Trophoblast cell (in vitro differentiated cells and primary cell): ENCODE results near the gene UCK1.

ENCODE experiments used
- DNase-seq, 2 donors: peaks; one replicate each; pipeline ENCODE4 v3.0.0-alpha.2; 2016
- H2AFZ ChIP-seq: 2 replicates; pipeline ENCODE4 v1.6.1; 2013; ENCODE audit warnings: low read length, moderate library complexity, mild to moderate bottlenecking; ENCODE audit not compliant: insufficient read depth, poor library complexity
- H2AK5ac ChIP-seq: 2 replicates; pipeline ENCODE4 v1.6.1; 2013; ENCODE audit warnings: mild to moderate bottlenecking, low read length
- H2BK120ac ChIP-seq: 2 replicates; pipeline ENCODE4 v1.6.1; 2013; ENCODE audit warnings: low read length, mild to moderate bottlenecking, moderate library complexity; ENCODE audit not compliant: insufficient read depth, poor library complexity
- H2BK12ac ChIP-seq: 2 replicates; pipeline ENCODE4 v1.6.1; 2013; ENCODE audit warnings: mild to moderate bottlenecking, low read length, moderate library complexity
- H2BK5ac ChIP-seq: 2 replicates; pipeline ENCODE4 v1.6.1; 2013; ENCODE audit warnings: low read length, low read depth, moderate library complexity, mild to moderate bottlenecking; ENCODE audit not compliant: poor library complexity
- H3K14ac ChIP-seq: 2 replicates; pipeline ENCODE4 v1.6.1; 2013; ENCODE audit warnings: mild to moderate bottlenecking, low read length
- H3K18ac ChIP-seq: 2 replicates; pipeline ENCODE4 v1.6.1; 2013; ENCODE audit warnings: mild to moderate bottlenecking, low read length
- H3K23ac ChIP-seq: 2 replicates; pipeline ENCODE4 v1.6.1; 2013; ENCODE audit warnings: low read length
- H3K27ac ChIP-seq: 2 replicates; pipeline ENCODE4 v1.5.1; 2013; ENCODE audit warnings: low read depth, mild to moderate bottlenecking, inconsistent platforms, low read length, moderate library complexity
- H3K27me3 ChIP-seq: 2 replicates; pipeline ENCODE4 v1.6.1; 2013; ENCODE audit warnings: inconsistent platforms, mild to moderate bottlenecking, low read length, moderate library complexity; ENCODE audit not compliant: insufficient read depth
- H3K36me3 ChIP-seq, 2 experiments: 1 replicate in 1 of 2; 2 replicates in 1 of 2; pipeline ENCODE4 v1.6.1; 2013; ENCODE audit warnings: low read length in 2 of 2, mild to moderate bottlenecking in 2 of 2, moderate library complexity in 1 of 2; ENCODE audit not compliant: insufficient read depth in 2 of 2, control insufficient read depth in 1 of 2
- H3K4ac ChIP-seq: 2 replicates; pipeline ENCODE4 v1.6.1; 2013; ENCODE audit warnings: low read depth, mild to moderate bottlenecking, low read length, moderate library complexity
- H3K4me1 ChIP-seq, 2 experiments: 1 replicate in 1 of 2; 2 replicates in 1 of 2; pipeline ENCODE4 v1.6.1; 2013; ENCODE audit warnings: low read length in 2 of 2, mild to moderate bottlenecking in 2 of 2, moderate library complexity in 1 of 2; ENCODE audit not compliant: insufficient read depth in 2 of 2, control insufficient read depth in 1 of 2
- H3K4me2 ChIP-seq: 2 replicates; pipeline ENCODE4 v1.6.1; 2013; ENCODE audit warnings: inconsistent platforms, mild to moderate bottlenecking, low read length, moderate library complexity
- H3K4me3 ChIP-seq: 2 replicates; pipeline ENCODE4 v1.5.1; 2013; ENCODE audit warnings: mild to moderate bottlenecking, low read depth, low read length, inconsistent platforms
- H3K79me1 ChIP-seq: one replicate; pipeline ENCODE4 v1.6.1; 2013; ENCODE audit warnings: low read length
- H3K79me2 ChIP-seq: 2 replicates; pipeline ENCODE4 v1.6.1; 2013; ENCODE audit warnings: low read length, mild to moderate bottlenecking; ENCODE audit not compliant: control insufficient read depth, insufficient read depth, poor library complexity
- H3K9ac ChIP-seq: 2 replicates; pipeline ENCODE4 v1.6.1; 2013; ENCODE audit warnings: mild to moderate bottlenecking, low read length
- H3K9me3 ChIP-seq: 2 replicates; pipeline ENCODE4 v1.6.1; 2013; ENCODE audit warnings: low read depth, mild to moderate bottlenecking, control low read depth, inconsistent platforms, low read length; ENCODE audit not compliant: insufficient read depth
- H4K12ac ChIP-seq: 2 replicates; pipeline ENCODE4 v1.6.1; 2013; ENCODE audit warnings: low read depth, mild to moderate bottlenecking, low read length, moderate library complexity
- H4K8ac ChIP-seq: 2 replicates; pipeline ENCODE4 v1.6.1; 2013; ENCODE audit warnings: low read depth, mild to moderate bottlenecking, low read length, moderate library complexity
- H4K91ac ChIP-seq: one replicate; pipeline ENCODE4 v1.6.1; 2013; ENCODE audit warnings: low read depth, mild to moderate bottlenecking, low read length, moderate library complexity
- WGBS: extraction: QIAGEN DNeasy Blood & Tissue Kit; methylation state at CpG from one replicate; pipeline ENCODE4 v1.1.7; 2013; ENCODE audit warnings: missing lambda C conversion rate; ENCODE audit not compliant: insufficient read length, insufficient coverage; ENCODE audit errors: extremely low coverage; 5-methylcytosine and 5-hydroxymethylcytosine counted together

The UCK1 gene

DNA sequence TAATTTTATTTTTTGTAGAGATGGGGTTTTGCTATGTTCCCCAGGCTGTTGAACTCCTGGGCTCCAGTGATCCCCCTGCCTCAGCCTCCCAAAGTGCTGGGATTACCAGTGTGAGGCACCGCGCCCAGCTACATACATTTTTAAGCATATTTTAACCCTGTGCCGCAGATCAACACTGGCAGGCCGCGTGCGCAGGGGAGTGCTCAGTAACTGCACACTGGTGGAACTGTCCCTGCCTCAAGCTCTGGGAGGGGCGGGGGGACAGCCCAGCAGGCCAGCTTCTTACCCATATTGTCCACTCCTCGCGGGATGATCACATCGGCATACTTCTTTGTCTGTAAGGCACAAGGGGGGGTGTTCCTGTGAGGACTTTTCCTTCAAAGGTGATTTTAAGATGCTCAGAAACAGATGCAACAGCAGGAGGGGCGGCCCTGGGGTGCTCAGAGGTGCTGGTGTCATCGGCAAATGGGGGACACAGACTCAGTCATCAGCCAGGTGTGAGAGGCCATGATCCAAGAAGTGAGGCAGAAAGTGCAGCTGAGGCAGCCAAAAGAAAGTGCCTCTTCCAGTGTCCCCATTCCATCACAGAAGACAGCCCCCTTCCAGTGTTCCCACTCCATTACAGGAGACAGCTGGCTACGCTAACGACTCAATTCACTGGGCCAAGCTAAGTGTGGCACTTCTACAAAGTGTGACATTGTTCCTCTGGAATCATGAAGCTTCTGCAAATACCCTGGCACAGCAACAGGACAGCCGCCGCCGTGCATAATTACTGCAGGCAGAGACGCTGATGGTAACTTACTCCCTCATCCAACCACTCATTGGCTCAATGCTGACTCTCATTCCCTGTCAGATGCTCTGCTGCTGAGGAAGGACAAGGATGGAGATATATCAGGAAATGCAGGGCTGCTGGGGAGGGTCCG is 5.2 kb downstream of the UCK1 start:
- no peak overlapping the region for H3K18ac ChIP-seq
- DNase-seq, result no peak
- no peaks in the 10 kb centered on the region for H3K27me3 ChIP-seq
- H2BK120ac ChIP-seq, result no peak overlapping the region
- peaks cover 8% of the 10 kb centered on the region for H3K79me1 ChIP-seq
- H2AFZ ChIP-seq, result no peak overlapping the region
- no peak overlapping the region for H3K4me3 ChIP-seq
- H4K8ac ChIP-seq, result no peak overlapping the region
- WGBS, result no CpG with 5 or more reads among the region's 19 CpGs
- H3K23ac ChIP-seq, result no peak overlapping the region
- no peak overlapping the region for H2BK5ac ChIP-seq
- H3K27ac ChIP-seq, result no peak overlapping the region
- H3K79me2 ChIP-seq, result peaks cover 4% of the 10 kb centered on the region
- no peak overlapping the region for H3K4ac ChIP-seq
- H3K4me1 ChIP-seq, result peaks cover 11 to 15% of the 10 kb centered on the region in 2 experiments
- H2BK12ac ChIP-seq, result no peak overlapping the region
- no peak overlapping the region for H3K4me2 ChIP-seq
- H3K14ac ChIP-seq, result no peak overlapping the region
- H3K36me3 ChIP-seq, result peaks cover 79 to 86% of the 10 kb centered on the region in 2 experiments
- peaks cover 8% of the 10 kb centered on the region for H3K9me3 ChIP-seq
- no peak overlapping the region for H4K12ac ChIP-seq
- no peak overlapping the region for H4K91ac ChIP-seq
- no peak overlapping the region for H2AK5ac ChIP-seq
- H3K9ac ChIP-seq, result no peak overlapping the region

DNA sequence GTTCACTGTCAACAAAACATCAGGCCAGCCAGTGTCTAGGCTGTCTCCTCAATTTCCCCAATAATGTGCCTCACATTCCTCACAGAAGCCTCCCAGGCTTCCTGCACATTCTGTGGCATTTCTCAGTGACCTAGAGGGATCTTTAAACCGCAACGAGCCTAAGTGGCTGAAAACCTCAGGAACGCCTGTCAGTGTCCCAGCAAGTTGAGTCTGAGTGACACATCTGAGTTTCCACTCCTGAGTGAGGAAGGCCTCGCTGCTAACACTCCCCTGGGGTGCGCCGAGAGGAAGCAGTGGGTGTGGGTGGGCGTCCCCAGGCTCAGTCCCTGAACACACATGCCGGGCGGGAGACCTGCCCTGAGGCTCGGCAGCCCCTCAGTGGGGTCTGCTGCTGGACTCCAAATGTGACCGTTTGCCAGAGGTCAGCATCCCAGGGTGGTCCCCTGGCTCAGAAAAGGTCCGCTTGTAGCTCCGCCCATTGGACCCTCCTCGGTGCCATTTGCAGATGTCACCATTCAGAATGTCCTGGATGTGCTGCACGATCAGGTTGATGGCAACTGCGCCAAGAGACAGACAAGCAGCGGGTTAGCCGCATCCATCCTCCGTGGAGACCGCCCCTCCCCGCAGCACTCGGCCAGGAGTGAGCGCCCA is 6.3 kb downstream of the UCK1 start:
- DNase-seq, result no peak
- Histone ChIP-seq H3K14ac (no peak overlapping the region), H3K23ac (no peak overlapping the region), H4K12ac (no peak overlapping the region), H3K79me2 (no peaks in the 10 kb centered on the region), H3K18ac (no peak overlapping the region), H2AK5ac (peak overlapping the region; percentile 19), H2AFZ (no peak overlapping the region), H3K9me3 (peaks cover 8% of the 10 kb centered on the region), H2BK120ac (no peak overlapping the region), H3K4me2 (no peak overlapping the region), H4K8ac (no peak overlapping the region), H3K27me3 (no peaks in the 10 kb centered on the region), H4K91ac (no peak overlapping the region), H3K4me3 (no peak overlapping the region), H3K4ac (no peak overlapping the region), H2BK12ac (no peak overlapping the region), H3K36me3 (peaks cover 85 to 91% of the 10 kb centered on the region in 2 experiments), H3K79me1 (peaks cover 3% of the 10 kb centered on the region), H3K27ac (no peak overlapping the region), H3K9ac (no peak overlapping the region), H3K4me1 (peaks cover 6 to 9% of the 10 kb centered on the region in 2 experiments), H2BK5ac (no peak overlapping the region)
- WGBS, result no CpG with 5 or more reads among the region's 23 CpGs

DNA sequence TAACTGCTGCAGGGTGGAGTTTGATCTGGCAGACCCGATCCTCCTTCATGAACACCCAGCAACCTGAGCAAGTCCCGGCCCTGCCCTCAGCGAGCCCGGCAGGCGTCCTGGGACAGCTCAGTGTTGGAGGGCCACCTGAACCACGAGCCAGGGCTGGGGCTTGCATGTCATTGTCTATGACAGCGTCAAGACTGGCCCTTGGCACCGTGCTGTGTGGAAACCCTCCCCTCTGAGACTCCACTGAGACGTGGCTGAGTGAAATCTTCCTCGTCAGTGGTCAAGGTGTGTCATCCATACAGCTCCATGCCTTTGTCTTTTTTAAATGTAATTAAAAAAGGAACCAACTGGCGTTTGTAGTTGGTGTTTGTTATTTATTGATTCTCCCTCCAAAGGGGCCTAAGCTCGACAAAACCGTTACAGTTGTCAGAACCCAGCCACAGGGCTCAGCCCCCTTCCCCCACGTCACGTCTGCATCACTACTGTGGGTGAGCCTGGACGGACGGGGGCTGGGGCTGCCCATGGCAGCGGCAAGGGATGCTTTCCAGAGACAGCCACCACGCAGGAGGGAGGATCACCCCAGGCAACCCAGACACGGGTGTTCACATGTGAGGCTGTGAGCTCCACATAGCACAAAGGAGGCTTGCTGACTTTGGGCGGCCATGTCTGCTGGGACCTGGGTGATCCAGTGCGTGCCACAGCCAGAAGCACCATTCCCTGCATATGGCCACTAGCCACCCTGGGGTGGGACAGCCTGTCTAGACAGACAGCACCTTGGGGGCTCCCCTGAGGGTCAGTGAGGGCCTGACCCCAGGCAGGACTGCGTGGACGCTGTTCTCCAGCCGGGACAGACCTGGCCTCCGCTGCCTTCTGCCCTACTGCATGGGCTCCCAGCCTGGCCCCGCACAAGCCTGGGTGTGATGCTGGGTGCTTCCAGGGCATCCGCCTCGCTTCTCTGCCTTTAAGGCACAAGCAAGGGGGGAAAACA is 7.3 kb downstream of the UCK1 start:
- H3K4ac ChIP-seq, result no peak overlapping the region
- H3K4me3 ChIP-seq, result no peak overlapping the region
- no peak overlapping the region for H2BK12ac ChIP-seq
- H3K14ac ChIP-seq, result no peak overlapping the region
- no peak overlapping the region for H3K18ac ChIP-seq
- H3K36me3 ChIP-seq, result peaks cover 85 to 91% of the 10 kb centered on the region in 2 experiments
- no peak overlapping the region for H3K4me2 ChIP-seq
- H3K79me1 ChIP-seq, result peaks cover 3% of the 10 kb centered on the region
- H3K9ac ChIP-seq, result no peak overlapping the region
- H3K27me3 ChIP-seq, result no peaks in the 10 kb centered on the region
- DNase-seq, result no peak
- H2AFZ ChIP-seq, result no peak overlapping the region
- H4K91ac ChIP-seq, result peak overlapping the region; percentile 26
- WGBS, result no CpG with 5 or more reads among the region's 29 CpGs
- H2BK120ac ChIP-seq, result peak overlapping the region; percentile 35
- H2AK5ac ChIP-seq, result peak overlapping the region; percentile 35
- no peak overlapping the region for H3K23ac ChIP-seq
- H4K8ac ChIP-seq, result peak overlapping the region; percentile 49
- no peak overlapping the region for H4K12ac ChIP-seq
- H3K4me1 ChIP-seq, result peaks cover 6 to 9% of the 10 kb centered on the region in 2 experiments
- H3K79me2 ChIP-seq, result no peaks in the 10 kb centered on the region
- H3K9me3 ChIP-seq, result peaks cover 10% of the 10 kb centered on the region
- H3K27ac ChIP-seq, result peak overlapping the region; percentile 35
- peak overlapping the region; percentile 46 for H2BK5ac ChIP-seq

DNA sequence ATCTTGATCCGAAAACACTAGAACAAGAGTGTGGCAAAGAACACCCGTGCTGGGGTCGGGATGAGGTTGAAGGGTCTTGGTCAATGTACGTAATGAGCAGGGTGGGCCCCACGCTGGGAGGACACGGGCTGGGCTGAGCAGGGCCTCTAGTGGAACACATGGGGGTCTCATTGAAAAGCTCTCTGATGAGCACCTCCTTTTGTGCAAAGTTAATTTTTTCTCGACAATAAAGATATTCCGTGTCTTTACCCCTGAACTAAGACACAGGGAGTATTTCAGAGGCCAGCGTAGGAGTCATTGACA is 8.0 kb downstream of the UCK1 start:
- peaks cover 3% of the 10 kb centered on the region for H3K79me1 ChIP-seq
- no peak overlapping the region for H3K18ac ChIP-seq
- no peak overlapping the region for H2BK5ac ChIP-seq
- WGBS, result no CpG with 5 or more reads among the region's 9 CpGs
- no peak for DNase-seq
- no peaks in the 10 kb centered on the region for H3K79me2 ChIP-seq
- no peak overlapping the region for H2BK12ac ChIP-seq
- H3K4ac ChIP-seq, result no peak overlapping the region
- H3K4me1 ChIP-seq, result peaks cover 6 to 9% of the 10 kb centered on the region in 2 experiments
- no peak overlapping the region for H4K91ac ChIP-seq
- no peak overlapping the region for H3K27ac ChIP-seq
- no peak overlapping the region for H2AK5ac ChIP-seq
- peaks cover 85 to 91% of the 10 kb centered on the region in 2 experiments for H3K36me3 ChIP-seq
- no peak overlapping the region for H3K4me2 ChIP-seq
- H3K23ac ChIP-seq, result no peak overlapping the region
- H4K12ac ChIP-seq, result no peak overlapping the region
- H3K27me3 ChIP-seq, result no peaks in the 10 kb centered on the region
- no peak overlapping the region for H4K8ac ChIP-seq
- H3K9me3 ChIP-seq, result peaks cover 9% of the 10 kb centered on the region
- no peak overlapping the region for H3K4me3 ChIP-seq
- H3K14ac ChIP-seq, result no peak overlapping the region
- no peak overlapping the region for H2AFZ ChIP-seq
- H2BK120ac ChIP-seq, result no peak overlapping the region
- H3K9ac ChIP-seq, result no peak overlapping the region
